GM21381 (cell line): ENCODE measurements around the gene MON1B.

Experiments
- ATAC-seq: cut with Tn5 transposase; IDR thresholded peaks from one replicate; pipeline ENCODE4 v1.9.1; 2021; ENCODE audit warnings: mild to moderate bottlenecking, moderate library complexity; ENCODE audit not compliant: unreplicated experiment

Gene MON1B

GRCh38 chr16:77195411-77195810, 4.4 kb downstream of the MON1B start:
- no peak for ATAC-seq

DNA sequence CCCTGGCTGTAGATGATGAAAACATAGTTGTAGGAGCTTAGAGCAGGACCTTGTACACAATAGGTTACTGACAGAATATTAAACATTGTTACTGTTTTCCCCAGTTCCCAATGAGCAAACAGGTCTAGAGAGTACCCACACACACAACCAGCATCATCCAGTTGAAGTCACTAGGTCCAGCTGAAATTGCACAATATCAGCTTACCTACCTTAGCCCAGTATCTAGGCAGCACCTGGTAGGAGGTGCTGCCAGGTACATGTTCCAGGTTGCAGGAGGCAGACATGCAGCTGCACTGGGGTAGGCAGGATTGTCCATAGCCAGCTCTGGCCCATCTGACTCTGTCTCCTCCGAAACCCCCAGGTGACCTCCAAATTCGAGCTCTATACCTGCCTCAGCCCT, 6.8 kb downstream of the MON1B start:
- no peak for ATAC-seq

- no peak for ATAC-seq
Measured at GRCh38 chr16:77199211-77199610, 8.2 kb downstream of the MON1B start, which contains the start of gene SYCE1L. SYCE1L (plus strand) TSS chr16:77199408; CDS start chr16:77199452, 44 bp downstream.

DNA sequence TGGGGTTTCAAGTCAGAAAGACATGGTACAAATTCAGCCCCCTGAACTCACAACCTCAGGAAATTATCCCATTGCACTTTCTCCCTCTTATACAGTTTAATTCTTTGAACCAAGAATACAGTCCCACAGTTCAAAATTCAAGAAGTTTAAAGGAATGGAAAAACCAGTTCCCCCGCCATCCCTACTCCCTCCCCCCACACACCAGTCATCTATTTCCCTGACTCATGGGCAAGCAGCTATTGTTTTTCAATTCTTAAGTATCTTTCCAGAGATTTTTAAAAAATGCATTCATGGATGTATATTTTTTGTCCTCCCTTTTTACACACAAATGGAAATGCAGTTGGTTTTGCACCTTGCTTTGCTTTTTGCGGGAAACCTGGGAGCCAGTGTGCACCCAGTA, 15.5 kb downstream of the MON1B start:
- no peak for ATAC-seq

DNA sequence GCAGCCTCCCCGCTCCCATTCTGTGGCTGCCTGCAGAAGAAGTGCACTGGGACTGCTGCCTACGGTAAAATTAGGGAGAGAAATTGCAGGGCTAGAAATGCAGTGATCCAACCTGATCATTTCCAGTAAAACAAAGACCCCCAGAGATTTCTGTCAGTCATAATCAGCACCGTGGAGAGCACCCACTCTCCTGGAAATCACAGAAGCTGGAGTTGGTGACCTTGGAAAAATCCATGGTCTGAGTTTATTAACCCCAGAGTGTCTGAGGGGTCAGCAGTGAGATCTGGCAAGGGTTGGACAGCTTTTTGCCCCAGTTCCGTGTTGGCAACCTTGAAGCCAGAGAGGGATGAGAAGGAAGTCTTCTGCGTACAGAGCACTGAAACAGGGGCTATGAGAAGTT, 16.0 kb downstream of the MON1B start:
- ATAC-seq = no peak

GRCh38 chr16:77208382-77208781, 17.4 kb downstream of the MON1B start:
- ATAC-seq = no peak

DNA sequence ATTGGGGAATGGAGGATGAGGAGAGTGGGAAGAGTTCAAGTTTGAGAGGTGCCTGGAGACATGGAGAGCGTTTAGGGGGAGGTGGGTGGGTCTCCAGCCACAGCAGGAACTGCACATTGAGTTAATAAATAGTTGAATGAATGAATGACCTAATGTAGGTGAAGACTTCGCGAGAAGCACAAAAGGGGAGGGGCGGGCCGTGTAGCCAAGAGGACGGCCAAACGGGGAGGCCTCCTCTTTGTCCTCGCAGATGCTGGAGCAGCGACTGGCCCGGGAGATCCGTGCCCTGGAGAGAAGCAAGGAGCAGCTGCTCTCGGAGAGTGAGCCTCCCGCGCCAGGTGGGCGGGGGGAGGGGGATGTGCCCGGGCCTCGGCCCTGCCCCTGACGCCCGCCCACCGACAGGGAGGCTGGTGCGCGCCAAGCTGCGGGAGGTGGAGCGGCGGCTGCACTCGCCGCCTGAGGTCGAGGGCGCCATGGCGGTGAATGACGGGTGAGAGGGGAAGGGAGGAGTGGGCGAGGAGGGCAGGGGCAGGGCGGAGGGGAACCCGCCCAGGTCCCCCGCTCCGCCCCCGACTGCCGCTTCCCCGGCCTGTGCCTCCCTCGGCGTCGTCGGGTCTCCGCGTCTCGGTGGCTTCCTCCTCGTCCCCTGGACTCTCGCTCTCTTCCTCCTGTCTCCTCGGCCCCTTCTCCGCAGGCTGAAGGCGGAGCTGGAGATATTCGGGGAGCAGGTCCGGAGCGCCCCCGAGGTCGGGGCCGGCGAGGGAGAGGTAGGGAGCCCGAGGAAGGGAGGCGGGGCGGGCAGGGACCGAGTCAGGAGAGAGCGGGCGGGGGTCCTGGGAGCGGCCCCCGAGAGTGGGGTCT, 21.1 kb downstream of the MON1B start:
- peak; percentile 68 for ATAC-seq

DNA sequence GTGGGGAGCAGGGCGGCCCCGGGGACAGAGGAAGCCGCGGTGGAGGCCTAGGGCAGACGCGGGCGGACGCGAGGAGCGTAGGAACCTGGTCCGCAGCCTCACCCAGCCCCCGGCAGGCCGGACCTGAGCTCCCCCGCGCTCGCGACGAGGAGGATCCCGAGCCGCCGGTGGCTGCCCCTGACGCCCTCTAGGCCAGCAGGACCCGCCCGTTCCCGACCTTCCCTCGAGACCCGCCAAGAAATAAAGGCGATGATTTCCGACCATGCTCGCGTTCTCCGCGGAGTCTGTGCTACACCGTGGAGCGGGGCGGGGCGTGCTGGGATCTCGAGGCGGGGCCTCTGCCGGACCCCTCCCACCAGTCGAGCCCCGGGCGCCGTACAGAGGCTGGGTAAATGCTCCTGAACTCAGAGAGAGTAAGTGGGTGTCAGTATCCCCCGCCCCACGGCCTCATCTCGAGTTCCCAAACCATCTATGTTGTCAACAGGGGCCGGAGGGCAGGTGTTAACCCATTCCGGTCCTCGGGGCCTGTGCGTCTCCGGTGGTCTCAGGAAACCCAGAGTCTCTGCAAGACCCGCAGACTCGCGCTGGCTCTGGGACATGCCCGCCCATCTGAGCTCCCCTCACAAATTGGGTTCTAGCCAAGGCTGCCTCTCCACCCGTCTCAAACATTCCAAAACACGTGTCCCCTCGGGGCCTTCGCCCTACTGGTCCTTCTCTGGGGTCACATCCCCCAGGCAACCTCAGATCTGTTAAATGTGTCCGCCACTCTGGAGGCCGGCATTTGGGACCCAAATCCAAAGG, 22.0 kb downstream of the MON1B start:
- peak; percentile 73 for ATAC-seq

GRCh38 chr16:77213542-77214106, 22.6 kb downstream of the MON1B start:
- no peak for ATAC-seq

DNA sequence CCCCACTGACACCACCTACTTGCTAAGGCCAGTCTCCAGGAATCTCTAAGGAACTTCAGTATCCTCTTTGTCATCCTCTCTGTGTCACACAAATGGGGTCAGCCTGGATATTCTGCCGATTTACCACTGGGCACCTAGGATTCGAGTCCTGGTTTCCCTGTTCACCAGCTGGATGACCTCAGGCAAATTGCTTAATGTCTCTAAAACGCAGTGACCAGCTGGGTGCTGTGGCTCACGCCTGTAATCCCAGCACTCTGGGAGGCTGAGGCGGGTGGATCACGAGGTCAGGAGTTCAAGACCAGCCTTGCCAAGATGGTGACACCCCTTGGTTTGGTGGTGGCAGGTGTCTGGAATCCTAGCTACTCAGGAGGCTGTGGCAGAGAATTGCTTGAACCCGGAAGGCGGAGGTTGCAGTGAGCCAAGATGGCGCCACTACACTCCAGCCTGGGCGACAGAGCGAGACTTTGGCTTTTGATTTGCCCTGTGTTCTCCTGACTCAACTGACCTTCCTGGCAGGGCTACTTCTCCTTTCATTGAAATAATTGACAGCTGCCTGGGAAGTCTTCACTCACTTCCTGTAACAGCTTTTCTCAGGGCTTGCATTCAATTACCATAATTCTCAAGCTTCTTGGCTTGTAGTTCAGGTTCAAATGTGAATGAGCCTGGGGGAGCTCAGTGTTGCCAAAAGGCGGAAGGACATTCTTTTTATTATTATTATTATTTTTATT, 23.6 kb downstream of the MON1B start:
- no peak for ATAC-seq

- no peak for ATAC-seq
Measured at GRCh38 chr16:77219437-77219836, 28.4 kb downstream of the MON1B start.

DNA sequence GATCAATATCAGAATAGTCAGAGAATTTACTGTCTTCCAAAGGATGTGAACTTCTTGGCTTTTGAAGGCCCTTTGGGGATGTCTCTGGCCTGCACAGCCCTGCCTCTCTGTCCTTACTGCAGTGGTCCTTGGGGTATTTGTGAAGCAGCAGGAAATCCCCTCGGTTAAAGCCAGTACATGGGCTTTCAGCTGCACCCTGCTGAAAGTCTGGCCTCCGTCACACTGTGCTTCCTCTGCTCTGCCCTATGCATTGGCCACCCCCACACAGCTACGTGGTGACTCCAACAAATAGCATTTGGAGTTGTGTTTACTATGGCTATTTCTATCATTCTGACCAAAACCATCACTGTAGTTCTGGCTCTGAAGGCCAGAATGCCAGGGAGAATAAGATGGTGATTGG, 29.4 kb downstream of the MON1B start:
- ATAC-seq = no peak

DNA sequence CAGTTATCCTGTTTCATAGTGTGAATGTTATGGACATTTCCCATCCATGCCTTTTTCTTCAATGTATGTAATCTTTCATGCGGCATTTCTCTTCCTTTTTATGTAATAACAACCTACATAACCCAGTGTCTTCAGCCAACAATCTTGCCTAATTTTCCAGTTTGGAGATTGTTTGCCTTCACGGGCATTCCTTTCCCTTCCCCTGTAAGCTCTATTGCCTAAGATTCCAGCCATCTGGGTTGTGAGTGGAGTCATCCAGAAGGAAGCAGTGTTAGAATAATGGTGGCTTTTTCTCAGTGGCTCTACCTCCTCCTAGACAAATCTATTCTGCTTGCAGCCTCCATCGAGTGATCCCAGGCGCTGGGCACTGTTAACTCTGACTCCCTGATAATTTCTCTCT, 30.5 kb downstream of the MON1B start:
- ATAC-seq = no peak

DNA sequence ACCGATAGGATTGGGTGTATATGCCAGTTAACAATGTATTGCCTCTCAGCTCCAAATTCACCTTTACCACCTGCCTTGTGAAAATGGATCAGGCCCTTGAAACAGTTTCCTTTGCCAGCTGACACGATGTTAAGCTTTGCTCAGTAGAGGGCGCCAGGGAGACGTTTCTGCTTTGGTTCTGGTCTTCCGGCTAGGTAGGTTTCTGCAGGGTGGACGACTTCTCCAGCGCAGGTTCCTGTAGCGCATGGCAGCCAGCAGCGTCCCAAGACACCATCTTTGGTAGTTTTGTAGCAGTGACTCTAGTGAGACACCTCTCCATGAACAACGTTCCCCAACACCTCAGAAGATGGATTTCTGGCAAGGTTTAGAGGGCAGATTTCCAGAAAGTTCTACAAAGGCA, 32.2 kb downstream of the MON1B start:
- ATAC-seq = no peak

DNA sequence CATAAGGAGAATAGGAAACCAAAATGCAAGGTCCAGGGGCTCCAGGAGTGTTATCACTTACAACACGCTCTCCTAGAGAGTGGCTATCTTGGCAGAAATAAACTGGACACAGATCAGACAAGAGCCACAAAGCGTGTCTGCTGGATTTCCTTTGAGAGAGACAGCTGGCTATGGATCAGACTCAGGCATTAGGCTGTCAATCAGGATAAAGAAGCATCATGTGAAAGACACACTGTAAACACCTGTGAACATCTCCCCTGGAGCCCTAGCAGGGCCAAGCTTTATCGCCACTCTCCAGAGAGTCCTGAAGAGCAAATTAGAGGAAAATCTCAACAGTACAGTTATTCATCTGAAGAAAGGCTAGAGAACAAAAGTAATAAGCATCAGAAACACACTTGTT, 34.2 kb downstream of the MON1B start:
- no peak for ATAC-seq

GRCh38 chr16:77227745-77228144, 36.8 kb downstream of the MON1B start:
- ATAC-seq = no peak

DNA sequence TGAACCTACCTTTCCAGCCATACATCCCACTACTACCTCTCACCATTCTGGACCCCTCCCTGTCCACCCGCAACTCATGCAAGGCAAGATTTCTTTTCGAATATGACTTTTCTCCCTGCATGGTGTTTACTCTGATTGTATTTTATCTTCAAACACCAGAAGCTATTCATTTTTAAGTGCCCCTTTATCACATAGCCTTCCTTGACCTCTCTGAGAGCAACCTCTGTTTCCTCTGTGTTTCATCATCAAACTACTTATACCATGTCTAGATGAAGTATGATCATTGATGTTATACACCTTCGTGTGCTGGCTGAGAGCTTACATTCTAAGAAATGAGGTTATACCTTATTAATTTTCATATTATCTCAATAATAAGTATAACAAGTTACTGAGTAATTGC, 40.1 kb downstream of the MON1B start:
- ATAC-seq = no peak

GRCh38 chr16:77233799-77234519, 43.0 kb downstream of the MON1B start:
- ATAC-seq = no peak

DNA sequence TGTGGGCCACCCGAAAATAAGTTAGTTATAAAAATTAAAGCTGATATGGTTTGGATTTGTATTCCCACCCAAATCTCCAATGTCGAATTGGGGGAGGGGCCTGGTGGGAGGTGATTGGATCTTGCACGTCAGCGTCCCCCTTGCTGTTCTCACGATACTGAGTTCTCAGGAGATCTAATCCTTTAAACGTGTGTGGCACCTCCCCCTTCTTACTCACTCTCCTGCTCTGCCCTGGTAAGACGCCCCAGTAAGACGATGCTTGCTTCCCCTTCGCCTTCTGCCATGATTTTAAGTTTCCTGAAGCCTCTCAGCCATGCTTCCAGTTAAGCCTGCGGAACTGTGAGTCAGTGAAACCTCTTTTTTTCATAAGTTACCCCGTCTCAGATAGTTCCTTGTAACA, 43.6 kb downstream of the MON1B start:
- ATAC-seq = no peak

- ATAC-seq = peak; percentile 99
Measured at GRCh38 chr16:77236063-77236511, 45.1 kb downstream of the MON1B start.
